ENCODE results near the gene RBMX2.

RBMX2 gene

GRCh38 chrX:130446974-130447373 lies 45.2 kb downstream of the RBMX2 start:
- no peak for DNase-seq

Data from T-helper 9 cell (primary cell).